ENCODE results near the gene COA1.
"Not testable (repeated sequence)": the region's sequence is repeated elsewhere in the genome, so short reads cannot be mapped to it uniquely, and the experiment has no call there.

The COA1 gene

GRCh38 chr7:43649755-43650274 is 79.5 kb downstream of the COA1 start:
- peak; percentile 6 for DNase-seq

- no peak for DNase-seq
Measured at GRCh38 chr7:43648473-43649406, 80.6 kb downstream of the COA1 start.

- DNase-seq: peak; percentile 83
Measured at GRCh38 chr7:43647673-43648472, 81.5 kb downstream of the COA1 start.

- DNase-seq: no peak
Measured at GRCh38 chr7:43647339-43647672, 82.0 kb downstream of the COA1 start.

- DNase-seq: no peak
Measured at GRCh38 chr7:43646603-43647338, 82.6 kb downstream of the COA1 start.

- DNase-seq: no peak
Measured at GRCh38 chr7:43645699-43646226, 83.6 kb downstream of the COA1 start.

- DNase-seq: no peak
Measured at GRCh38 chr7:43643846-43644245, 85.5 kb downstream of the COA1 start.

GRCh38 chr7:43642897-43643630 is 86.3 kb downstream of the COA1 start:
- DNase-seq: no peak

GRCh38 chr7:43640679-43641078 is 88.6 kb downstream of the COA1 start:
- DNase-seq: no peak

GRCh38 chr7:43639858-43640491 is 89.3 kb downstream of the COA1 start:
- DNase-seq: no peak

- no peak for DNase-seq
Measured at GRCh38 chr7:43637114-43637806, 92.1 kb downstream of the COA1 start.

- DNase-seq: no peak
Measured at GRCh38 chr7:43636093-43636492, 93.2 kb downstream of the COA1 start.

GRCh38 chr7:43634384-43634783 is 94.9 kb downstream of the COA1 start:
- no peak for DNase-seq

GRCh38 chr7:43632746-43633145 is 96.6 kb downstream of the COA1 start:
- DNase-seq: no peak

GRCh38 chr7:43631559-43631958 is 97.8 kb downstream of the COA1 start:
- DNase-seq: no peak

GRCh38 chr7:43630482-43630881 is 98.8 kb downstream of the COA1 start:
- DNase-seq: no peak

GRCh38 chr7:43629857-43630256 is 99.5 kb downstream of the COA1 start:
- DNase-seq: no peak

- no peak for DNase-seq
Measured at GRCh38 chr7:43628431-43628830, 100.9 kb downstream of the COA1 start.

GRCh38 chr7:43627798-43628197 is 101.5 kb downstream of the COA1 start:
- DNase-seq: not testable (repeated sequence)

GRCh38 chr7:43626695-43627094 is 102.6 kb downstream of the COA1 start:
- no peak for DNase-seq

GRCh38 chr7:43625980-43626379 is 103.3 kb downstream of the COA1 start:
- DNase-seq: no peak
